ENCODE measurements around the gene CABCOCO1. TPM values are rescaled to one million over a fixed set of nuclear protein-coding genes. Genes with fewer than 3 reads are reported as not detected.

CABCOCO1 gene
- total RNA-seq, 1 donor from 2014 or later = not detected

- no peak overlapping the region for H3K4me3 Mint-ChIP-seq
These were observed 10.6 kb downstream of the CABCOCO1 start for GRCh38 chr10:61673360-61673759.

GRCh38 chr10:61682323-61682722 is 19.6 kb downstream of the CABCOCO1 start:
- TF ChIP-seq EZH2 (IDR thresholded peaks at IDR 0.05) (no peak), EZH2phosphoT487 (IDR thresholded peaks at IDR 0.05) (no peak)

More at GRCh38 chr10:61673360-61673759, 10.6 kb downstream of the CABCOCO1 start:
- Histone ChIP-seq H2AFZ (replicated peaks) (no peak overlapping the region), H3K9ac (no peak overlapping the region), H3K27ac (no peak overlapping the region), H3F3A (ENCODE audit: low read depth) (no peaks in the 10 kb centered on the region), H3K27me3 (no peaks in the 10 kb centered on the region), H3K4me3 (no peak overlapping the region), H3K9me3 (ENCODE audit: low read depth) (no peaks in the 10 kb centered on the region), H3K36me3 (no peaks in the 10 kb centered on the region), H3K4me1 (no peaks in the 10 kb centered on the region), H3K79me2 (ENCODE audit: low read depth) (no peaks in the 10 kb centered on the region), H4K20me1 (ENCODE audit: low read depth) (no peaks in the 10 kb centered on the region), H3K4me2 (no peak overlapping the region)
- no peak for TF ChIP-seq EZH2 (IDR thresholded peaks at IDR 0.05)
- no peak for TF ChIP-seq CTCF (IDR thresholded peaks at IDR 0.05)
- TF ChIP-seq EZH2phosphoT487 (IDR thresholded peaks at IDR 0.05) = no peak
- H3K27ac Mint-ChIP-seq = no peak overlapping the region
- H3K27me3 Mint-ChIP-seq (ENCODE audit: insufficient read depth, low read depth) = no peaks in the 10 kb centered on the region
- no peak for DNase-seq (ENCODE audit: low spot score)
- no peaks in the 10 kb centered on the region for H3K36me3 Mint-ChIP-seq
- no peaks in the 10 kb centered on the region for H3K9me3 Mint-ChIP-seq
- H3K4me1 Mint-ChIP-seq = no peaks in the 10 kb centered on the region

GRCh38 chr10:61683319-61683718 is 20.6 kb downstream of the CABCOCO1 start:
- H3K36me3 Mint-ChIP-seq = no peaks in the 10 kb centered on the region
- no peaks in the 10 kb centered on the region for H3F3A ChIP-seq (ENCODE audit: low read depth)
- H3K27ac Mint-ChIP-seq = no peak overlapping the region
- TF ChIP-seq EZH2 (IDR thresholded peaks at IDR 0.05) = no peak
- no peak for TF ChIP-seq CTCF (IDR thresholded peaks at IDR 0.05)
- TF ChIP-seq EZH2phosphoT487 (IDR thresholded peaks at IDR 0.05) = no peak
- no peak overlapping the region for H2AFZ ChIP-seq (replicated peaks)
- no peaks in the 10 kb centered on the region for H3K4me1 ChIP-seq
- no peaks in the 10 kb centered on the region for H3K9me3 ChIP-seq (ENCODE audit: low read depth)
- H4K20me1 ChIP-seq (ENCODE audit: low read depth) = no peaks in the 10 kb centered on the region
- H3K79me2 ChIP-seq (ENCODE audit: low read depth) = no peaks in the 10 kb centered on the region
- DNase-seq (ENCODE audit: low spot score) = no peak
- no peak overlapping the region for H3K4me2 ChIP-seq
- H3K4me3 ChIP-seq = no peak overlapping the region
- H3K27me3 ChIP-seq = no peaks in the 10 kb centered on the region
- H3K9ac ChIP-seq = no peak overlapping the region
- no peaks in the 10 kb centered on the region for H3K4me1 Mint-ChIP-seq
- no peaks in the 10 kb centered on the region for H3K36me3 ChIP-seq
- H3K27ac ChIP-seq = no peak overlapping the region
- H3K27me3 Mint-ChIP-seq (ENCODE audit: insufficient read depth, low read depth) = peaks cover 6% of the 10 kb centered on the region
- H3K9me3 Mint-ChIP-seq = no peaks in the 10 kb centered on the region
- no peak overlapping the region for H3K4me3 Mint-ChIP-seq

More at GRCh38 chr10:61682323-61682722, 19.6 kb downstream of the CABCOCO1 start:
- H3K79me2 ChIP-seq (ENCODE audit: low read depth) = no peaks in the 10 kb centered on the region
- H2AFZ ChIP-seq (replicated peaks) = no peak overlapping the region
- no peaks in the 10 kb centered on the region for H4K20me1 ChIP-seq (ENCODE audit: low read depth)
- H3F3A ChIP-seq (ENCODE audit: low read depth) = no peaks in the 10 kb centered on the region
- Mint-ChIP-seq H3K27ac (no peak overlapping the region), H3K4me1 (no peaks in the 10 kb centered on the region), H3K9me3 (no peaks in the 10 kb centered on the region), H3K4me3 (no peak overlapping the region), H3K36me3 (no peaks in the 10 kb centered on the region), H3K27me3 (ENCODE audit: insufficient read depth, low read depth) (peaks cover 6% of the 10 kb centered on the region)
- no peaks in the 10 kb centered on the region for H3K4me1 ChIP-seq
- no peak overlapping the region for H3K4me3 ChIP-seq
- no peaks in the 10 kb centered on the region for H3K27me3 ChIP-seq
- H3K4me2 ChIP-seq = no peak overlapping the region
- H3K9ac ChIP-seq = no peak overlapping the region
- no peaks in the 10 kb centered on the region for H3K36me3 ChIP-seq
- no peaks in the 10 kb centered on the region for H3K9me3 ChIP-seq (ENCODE audit: low read depth)
- no peak for DNase-seq (ENCODE audit: low spot score)
- no peak overlapping the region for H3K27ac ChIP-seq

- no peak overlapping the region for H3K4me3 Mint-ChIP-seq
- no peak overlapping the region for H3K27ac Mint-ChIP-seq
- no peaks in the 10 kb centered on the region for H4K20me1 ChIP-seq (ENCODE audit: low read depth)
- H3K9me3 ChIP-seq (ENCODE audit: low read depth) = no peaks in the 10 kb centered on the region
- H3K79me2 ChIP-seq (ENCODE audit: low read depth) = no peaks in the 10 kb centered on the region
- H3K4me3 ChIP-seq = no peak overlapping the region
- no peak overlapping the region for H3K27ac ChIP-seq
- H3K4me1 Mint-ChIP-seq = no peaks in the 10 kb centered on the region
- peaks cover 4% of the 10 kb centered on the region for H3K27me3 Mint-ChIP-seq (ENCODE audit: insufficient read depth, low read depth)
- TF ChIP-seq CTCF (IDR thresholded peaks at IDR 0.05) (no peak), EZH2phosphoT487 (IDR thresholded peaks at IDR 0.05) (no peak), EZH2 (IDR thresholded peaks at IDR 0.05) (no peak)
- H3K9me3 Mint-ChIP-seq = no peaks in the 10 kb centered on the region
- H3K27me3 ChIP-seq = no peaks in the 10 kb centered on the region
- H3K36me3 ChIP-seq = no peaks in the 10 kb centered on the region
- H3K36me3 Mint-ChIP-seq = no peaks in the 10 kb centered on the region
- no peaks in the 10 kb centered on the region for H3K4me1 ChIP-seq
- no peak overlapping the region for H3K9ac ChIP-seq
- no peak overlapping the region for H2AFZ ChIP-seq (replicated peaks)
- no peak for DNase-seq (ENCODE audit: low spot score)
- H3K4me2 ChIP-seq = no peak overlapping the region
- no peaks in the 10 kb centered on the region for H3F3A ChIP-seq (ENCODE audit: low read depth)
These were observed 22.3 kb downstream of the CABCOCO1 start for GRCh38 chr10:61684894-61685507.

All from neural progenitor cell (in vitro differentiated cells).